ENCODE results near the gene BDH1.
"Not testable (repeated sequence)": the region's sequence is repeated elsewhere in the genome, so short reads cannot be mapped to it uniquely, and the experiment has no call there.

The BDH1 gene

GRCh38 chr3:197578376-197578775 is 22.6 kb upstream of the BDH1 start:
- DNase-seq (ENCODE audit: low read depth), result no peak

- no peak for DNase-seq (ENCODE audit: low read depth)
These were observed 21.8 kb upstream of the BDH1 start for GRCh38 chr3:197577366-197578074.

- no peak for DNase-seq (ENCODE audit: low read depth)
These were observed 21.1 kb upstream of the BDH1 start for GRCh38 chr3:197576838-197577237.

- no peak for DNase-seq (ENCODE audit: low read depth)
These were observed 19.6 kb upstream of the BDH1 start for GRCh38 chr3:197575362-197575761.

- not testable (repeated sequence) for DNase-seq (ENCODE audit: low read depth)
These were observed 18.7 kb upstream of the BDH1 start for GRCh38 chr3:197574396-197574991.

- no peak for DNase-seq (ENCODE audit: low read depth)
These were observed 17.4 kb upstream of the BDH1 start for GRCh38 chr3:197573048-197573767.

- DNase-seq (ENCODE audit: low read depth), result not testable (repeated sequence)
These were observed 16.1 kb upstream of the BDH1 start for GRCh38 chr3:197571880-197572172.

- DNase-seq (ENCODE audit: low read depth), result not testable (repeated sequence)
These were observed 15.5 kb upstream of the BDH1 start for GRCh38 chr3:197571074-197571879.

- not testable (repeated sequence) for DNase-seq (ENCODE audit: low read depth)
These were observed 13.7 kb upstream of the BDH1 start for GRCh38 chr3:197569433-197569832.

GRCh38 chr3:197567904-197568681 is 12.3 kb upstream of the BDH1 start:
- DNase-seq (ENCODE audit: low read depth), result no peak

GRCh38 chr3:197566155-197566554 is 10.4 kb upstream of the BDH1 start:
- not testable (repeated sequence) for DNase-seq (ENCODE audit: low read depth)

GRCh38 chr3:197564097-197564843 is 8.5 kb upstream of the BDH1 start:
- no peak for DNase-seq (ENCODE audit: low read depth)

- no peak for DNase-seq (ENCODE audit: low read depth)
These were observed 6.9 kb upstream of the BDH1 start for GRCh38 chr3:197562398-197563251.

GRCh38 chr3:197561926-197562325 is 6.2 kb upstream of the BDH1 start:
- DNase-seq (ENCODE audit: low read depth), result no peak

GRCh38 chr3:197559651-197560050 is 3.9 kb upstream of the BDH1 start:
- no peak for DNase-seq (ENCODE audit: low read depth)

GRCh38 chr3:197554562-197555280 is 1.0 kb downstream of the BDH1 start:
- peak; percentile 84 for DNase-seq (ENCODE audit: low read depth)

GRCh38 chr3:197554196-197554561 is 1.6 kb downstream of the BDH1 start:
- DNase-seq (ENCODE audit: low read depth), result no peak

GRCh38 chr3:197552198-197552597 is 3.6 kb downstream of the BDH1 start:
- DNase-seq (ENCODE audit: low read depth), result no peak

GRCh38 chr3:197550489-197550888 is 5.3 kb downstream of the BDH1 start:
- DNase-seq (ENCODE audit: low read depth), result no peak

Measured in stimulated activated CD4-positive, alpha-beta T cell treated with anti-CD3 and anti-CD28 coated beads, Interleukin-2, amount 100 ng/mL, for 4 hours (primary cell).